ENCODE results near the gene PEPD.

Gene PEPD

DNA sequence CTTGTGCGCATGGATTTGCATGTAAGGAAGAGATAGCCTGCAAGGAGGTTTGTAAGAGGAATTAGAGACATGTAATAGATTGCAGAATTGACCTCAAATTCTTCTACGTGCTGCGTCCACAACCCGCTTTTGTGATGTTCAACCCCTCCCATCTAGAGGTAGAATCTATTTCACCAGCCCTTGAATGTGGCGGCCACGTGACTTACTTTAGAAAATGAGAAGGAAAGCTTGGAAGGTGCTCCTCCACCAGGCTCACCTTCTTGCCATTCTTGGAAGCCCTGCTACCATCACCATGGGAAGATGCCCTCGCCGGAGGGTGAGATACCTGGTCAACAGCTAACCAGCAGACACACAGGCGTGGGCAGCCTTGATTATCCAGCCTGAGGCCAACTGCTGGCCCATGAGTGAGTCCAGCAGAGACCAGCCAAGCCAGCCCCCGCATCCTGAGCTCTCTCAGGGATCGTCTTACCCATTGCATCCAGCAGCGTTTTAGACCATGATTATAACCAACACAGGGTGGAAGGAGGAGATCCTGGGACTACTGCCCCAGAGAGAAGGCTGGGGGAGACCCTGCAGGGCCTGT lies 7.6 kb upstream of the PEPD start:
- Histone ChIP-seq H3K4me1 (ENCODE audit: control insufficient read depth in 1 of 2, insufficient read depth in 1 of 2, low read depth in 1 of 2, low read length in 1 of 2) (no peaks in the 10 kb centered on the region), H3K27ac (no peak overlapping the region), H3K9me3 (no peaks in the 10 kb centered on the region), H3K36me3 (no peaks in the 10 kb centered on the region), H3K27me3 (no peaks in the 10 kb centered on the region), H3K4me3 (ENCODE audit: low read depth in 1 of 2, low read length in 1 of 2) (no peak overlapping the region)
- TF ChIP-seq, protein P1, sequence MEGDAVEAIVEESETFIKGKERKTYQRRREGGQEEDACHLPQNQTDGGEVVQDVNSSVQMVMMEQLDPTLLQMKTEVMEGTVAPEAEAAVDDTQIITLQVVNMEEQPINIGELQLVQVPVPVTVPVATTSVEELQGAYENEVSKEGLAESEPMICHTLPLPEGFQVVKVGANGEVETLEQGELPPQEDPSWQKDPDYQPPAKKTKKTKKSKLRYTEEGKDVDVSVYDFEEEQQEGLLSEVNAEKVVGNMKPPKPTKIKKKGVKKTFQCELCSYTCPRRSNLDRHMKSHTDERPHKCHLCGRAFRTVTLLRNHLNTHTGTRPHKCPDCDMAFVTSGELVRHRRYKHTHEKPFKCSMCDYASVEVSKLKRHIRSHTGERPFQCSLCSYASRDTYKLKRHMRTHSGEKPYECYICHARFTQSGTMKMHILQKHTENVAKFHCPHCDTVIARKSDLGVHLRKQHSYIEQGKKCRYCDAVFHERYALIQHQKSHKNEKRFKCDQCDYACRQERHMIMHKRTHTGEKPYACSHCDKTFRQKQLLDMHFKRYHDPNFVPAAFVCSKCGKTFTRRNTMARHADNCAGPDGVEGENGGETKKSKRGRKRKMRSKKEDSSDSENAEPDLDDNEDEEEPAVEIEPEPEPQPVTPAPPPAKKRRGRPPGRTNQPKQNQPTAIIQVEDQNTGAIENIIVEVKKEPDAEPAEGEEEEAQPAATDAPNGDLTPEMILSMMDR (IDR thresholded peaks at IDR 0.05) = no peak

DNA sequence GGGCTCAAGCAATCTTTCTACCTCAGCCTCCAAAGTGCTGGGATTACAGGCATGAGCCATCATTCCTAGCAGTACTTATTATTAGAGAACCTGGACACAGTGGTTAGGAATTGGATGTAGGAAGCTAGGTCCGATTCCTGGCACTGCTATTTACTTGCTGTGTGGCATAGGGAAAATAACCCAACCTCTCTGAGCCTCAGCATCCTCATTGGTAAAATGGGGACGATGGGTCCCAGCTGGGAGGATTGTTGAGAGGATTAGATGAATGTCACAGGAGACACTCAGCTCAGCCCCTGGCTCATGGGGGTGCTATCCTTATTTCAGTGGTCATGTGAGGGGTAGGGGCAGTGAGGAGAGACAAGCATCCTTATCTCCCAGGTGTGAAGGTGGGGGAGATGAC lies 6.8 kb upstream of the PEPD start:
- no peaks in the 10 kb centered on the region for H3K4me1 ChIP-seq (ENCODE audit: control insufficient read depth in 1 of 2, insufficient read depth in 1 of 2, low read depth in 1 of 2, low read length in 1 of 2)
- H3K9me3 ChIP-seq = no peaks in the 10 kb centered on the region
- H3K27ac ChIP-seq = no peak overlapping the region
- TF ChIP-seq, protein P1 (IDR thresholded peaks at IDR 0.05) = no peak
- H3K36me3 ChIP-seq = no peaks in the 10 kb centered on the region
- H3K27me3 ChIP-seq = no peaks in the 10 kb centered on the region
- H3K4me3 ChIP-seq (ENCODE audit: low read depth in 1 of 2, low read length in 1 of 2) = no peak overlapping the region

DNA sequence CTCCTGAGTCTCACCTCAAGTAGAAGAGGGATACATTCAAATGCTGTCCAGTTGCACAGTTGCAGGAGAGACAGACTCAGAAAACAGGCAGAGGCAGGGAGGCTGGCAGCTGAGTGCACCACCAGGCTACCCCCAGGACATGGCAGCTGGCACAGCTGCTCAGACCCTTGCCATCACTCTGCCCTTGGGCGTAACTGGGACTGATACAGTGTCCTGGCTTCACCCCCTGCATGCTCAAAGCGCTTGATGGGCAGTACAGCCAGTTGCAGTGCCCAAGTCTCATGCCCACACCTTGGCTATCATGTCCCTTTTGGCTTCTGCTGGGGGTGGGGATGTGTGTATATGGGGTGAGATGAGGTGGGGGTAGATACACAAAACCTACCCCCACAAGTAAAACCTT lies 5.5 kb upstream of the PEPD start:
- Histone ChIP-seq H3K4me3 (ENCODE audit: low read depth in 1 of 2, low read length in 1 of 2) (no peak overlapping the region), H3K4me1 (ENCODE audit: control insufficient read depth in 1 of 2, insufficient read depth in 1 of 2, low read depth in 1 of 2, low read length in 1 of 2) (peaks cover under 1 to 1% of the 10 kb centered on the region in 2 experiments), H3K27me3 (peaks cover 11% of the 10 kb centered on the region), H3K27ac (no peak overlapping the region), H3K9me3 (no peaks in the 10 kb centered on the region), H3K36me3 (no peaks in the 10 kb centered on the region)
- TF ChIP-seq, protein P1 (IDR thresholded peaks at IDR 0.05) = no peak

DNA sequence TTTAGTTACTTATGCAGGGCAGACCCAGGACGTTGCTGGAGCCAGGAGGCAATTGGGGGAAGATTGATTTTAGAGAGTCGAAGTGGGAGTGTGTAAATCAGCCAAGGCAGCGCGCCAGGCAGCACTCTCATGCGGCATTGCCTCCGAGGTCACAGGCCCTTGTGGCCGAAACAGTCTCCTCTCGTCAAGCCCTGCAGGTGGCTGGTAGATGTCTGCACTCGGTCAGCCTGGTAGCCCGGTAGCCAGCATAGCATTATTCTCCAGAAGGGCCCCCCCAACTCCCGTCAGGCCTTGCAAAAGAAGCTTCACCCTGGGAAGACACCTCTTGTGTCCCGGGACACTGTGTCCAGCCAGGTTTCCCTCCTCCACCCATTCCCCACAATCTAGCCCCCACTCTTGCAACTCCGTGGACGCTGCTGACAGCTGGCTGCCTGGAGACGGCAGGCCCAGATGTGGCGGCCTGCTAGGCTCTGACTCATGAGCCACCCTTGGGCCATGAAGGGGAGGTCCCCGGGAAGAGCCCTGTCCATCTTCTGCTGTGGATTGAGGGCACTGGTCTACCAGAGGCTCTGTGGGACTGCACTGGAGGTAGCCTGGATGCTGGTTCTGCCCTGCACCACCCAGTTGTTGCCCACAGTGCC lies 2.6 kb upstream of the PEPD start:
- Histone ChIP-seq H3K36me3 (no peaks in the 10 kb centered on the region), H3K9me3 (no peaks in the 10 kb centered on the region), H3K27ac (no peak overlapping the region), H3K4me3 (ENCODE audit: low read depth in 1 of 2, low read length in 1 of 2) (no peak overlapping the region), H3K4me1 (ENCODE audit: control insufficient read depth in 1 of 2, insufficient read depth in 1 of 2, low read depth in 1 of 2, low read length in 1 of 2) (peaks cover 12 to 13% of the 10 kb centered on the region in 2 experiments), H3K27me3 (peaks cover 40% of the 10 kb centered on the region)
- TF ChIP-seq, protein P1 (IDR thresholded peaks at IDR 0.05) = no peak

DNA sequence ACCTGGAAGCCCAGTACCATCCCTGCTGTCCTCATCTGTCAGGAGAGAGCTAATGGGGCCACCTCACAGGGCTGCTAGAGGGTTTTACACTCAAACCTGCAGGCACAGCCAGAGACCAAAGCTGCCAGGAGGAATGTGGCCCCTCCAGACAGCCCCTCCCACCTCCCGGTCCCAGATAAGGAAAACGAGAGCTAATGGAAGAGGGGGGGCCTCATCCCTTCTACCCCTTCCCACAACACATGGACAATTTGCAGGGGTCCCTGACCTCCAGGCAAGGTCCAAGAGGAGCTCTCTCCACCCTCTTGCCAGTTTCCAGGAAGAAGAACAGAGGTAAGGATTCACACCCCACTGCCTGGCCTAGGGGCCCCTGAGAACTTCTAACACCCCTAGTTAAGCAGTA lies 1.6 kb upstream of the PEPD start:
- H3K4me3 ChIP-seq (ENCODE audit: low read depth in 1 of 2, low read length in 1 of 2) = no peak overlapping the region
- H3K9me3 ChIP-seq = no peaks in the 10 kb centered on the region
- TF ChIP-seq, protein P1 (IDR thresholded peaks at IDR 0.05) = no peak
- H3K36me3 ChIP-seq = no peaks in the 10 kb centered on the region
- peaks cover 42% of the 10 kb centered on the region for H3K27me3 ChIP-seq
- H3K27ac ChIP-seq = no peak overlapping the region
- peaks cover 12 to 13% of the 10 kb centered on the region in 2 experiments for H3K4me1 ChIP-seq (ENCODE audit: control insufficient read depth in 1 of 2, insufficient read depth in 1 of 2, low read depth in 1 of 2, low read length in 1 of 2)
